Esophagus (tissue), 2 donors: ENCODE measurements around the gene ROBO3. TPM values are rescaled to one million over a fixed set of nuclear protein-coding genes. Genes with fewer than 3 reads are reported as not detected.

ENCODE experiments used
- H3K27ac ChIP-seq, 2 donors: one replicate each; pipeline ENCODE4 v1.5.1; 2013; ENCODE audit warnings: low read depth in 2 of 2, mild to moderate bottlenecking in 2 of 2, inconsistent platforms in 1 of 2, low read length in 1 of 2, moderate library complexity in 1 of 2
- H3K27me3 ChIP-seq, 2 donors: one replicate each; pipeline ENCODE4 v1.6.1; 2013; ENCODE audit warnings: low read length in 2 of 2, control low read depth in 1 of 2, mild to moderate bottlenecking in 1 of 2; ENCODE audit not compliant: insufficient read depth in 2 of 2, control insufficient read depth in 1 of 2
- H3K36me3 ChIP-seq, 2 donors: one replicate each; pipeline ENCODE4 v1.6.1; 2013; ENCODE audit warnings: low read length in 1 of 2; ENCODE audit not compliant: control insufficient read depth in 2 of 2, insufficient read depth in 2 of 2
- H3K4me1 ChIP-seq, 2 donors: one replicate each; pipeline ENCODE4 v1.6.1; 2013; ENCODE audit warnings: low read length in 1 of 2; ENCODE audit not compliant: control insufficient read depth in 2 of 2, insufficient read depth in 2 of 2
- H3K4me3 ChIP-seq, 2 donors: one replicate each; pipeline ENCODE4 v1.5.1; 2013; ENCODE audit warnings: low read length in 2 of 2, mild to moderate bottlenecking in 2 of 2, low read depth in 1 of 2, moderate library complexity in 1 of 2
- H3K9me3 ChIP-seq, 2 donors: one replicate each; pipeline ENCODE4 v1.6.1; 2013; ENCODE audit warnings: mild to moderate bottlenecking in 2 of 2, low read depth in 1 of 2, low read length in 1 of 2, moderate library complexity in 1 of 2; ENCODE audit not compliant: control insufficient read depth in 2 of 2, insufficient read depth in 1 of 2
- WGBS, 2 donors: extraction: QIAGEN DNeasy Blood & Tissue Kit; methylation state at CpG; one replicate each; pipeline ENCODE4 v1.1.7; 2013; 5-methylcytosine and 5-hydroxymethylcytosine counted together
- polyA plus RNA-seq, 2 donors: library from polyadenylated mRNA; stranded (reverse); fragments of 200-250 nt; gene quantifications; one replicate each; pipeline ENCODE4 v1.2.3, GENCODE V29; 2013
- donor health status: healthy with polysubstance abuse.
- donor health status: Bipolar disorder and iron deficiency.

Gene ROBO3
- polyA plus RNA-seq, 2 donors, result 8.6 to 20.6 TPM

DNA sequence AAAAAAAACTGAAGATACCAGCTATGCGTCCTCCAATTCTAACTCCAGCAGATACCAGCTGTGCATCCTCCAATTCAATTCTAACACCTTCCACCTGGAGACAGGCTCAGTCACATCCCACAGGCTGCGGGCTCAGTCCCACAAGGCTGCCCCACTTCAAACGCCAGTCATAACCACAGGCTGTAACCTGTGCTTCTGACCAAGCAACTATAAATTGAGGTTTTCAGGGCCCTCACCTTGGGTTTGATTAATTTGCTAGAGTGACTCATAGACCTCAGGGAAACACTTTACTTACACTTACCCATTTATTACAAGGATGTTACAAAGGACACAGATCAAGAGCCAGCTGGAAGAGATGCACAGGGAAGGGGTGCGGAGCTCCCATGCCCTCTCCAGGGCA lies 32.7 kb upstream of the ROBO3 start:
- Histone ChIP-seq H3K4me1 (no peaks in the 10 kb centered on the region), H3K36me3 (no peaks in the 10 kb centered on the region), H3K9me3 (no peaks in the 10 kb centered on the region), H3K4me3 (no peak overlapping the region), H3K27me3 (peaks cover 0 to 2% of the 10 kb centered on the region in 2 donors), H3K27ac (no peak overlapping the region)
- WGBS, 2 donors, result 49 to 51% methylated on average over 4 of the region's 4 CpGs

DNA sequence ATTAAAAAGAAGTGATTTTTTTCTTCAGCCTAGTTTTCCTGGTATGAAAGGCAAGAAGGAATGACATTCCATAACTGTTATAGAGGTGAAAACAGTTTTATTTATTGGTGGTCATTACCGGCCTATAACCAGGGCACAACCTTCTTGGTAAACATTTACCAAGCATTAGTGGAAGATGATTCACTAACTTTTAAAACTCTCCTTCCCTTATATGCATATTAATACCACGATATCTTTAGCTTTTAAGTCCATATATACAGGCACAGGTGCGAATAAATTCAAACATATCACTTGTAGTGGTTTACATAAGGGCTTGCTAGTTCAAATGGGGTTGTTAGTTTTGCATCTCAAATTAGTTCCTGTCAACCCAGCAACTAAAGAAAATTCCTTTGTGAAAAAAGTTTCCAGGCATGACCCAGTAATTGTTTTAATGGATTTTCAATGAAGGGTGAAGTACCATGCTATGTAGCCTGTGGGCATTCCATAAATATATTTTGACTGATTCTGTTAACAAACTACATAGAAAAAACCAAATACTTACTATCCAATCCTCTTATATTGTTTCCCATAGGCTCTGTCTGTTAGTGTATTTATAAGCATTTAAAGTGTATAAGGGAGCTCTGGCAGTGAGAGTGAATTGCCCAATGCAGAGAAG lies 30.6 kb upstream of the ROBO3 start:
- no peak overlapping the region for H3K4me3 ChIP-seq
- no peaks in the 10 kb centered on the region for H3K36me3 ChIP-seq
- WGBS, 2 donors, result 63 to 71% methylated on average over 3 of the region's 3 CpGs
- no peak overlapping the region for H3K27ac ChIP-seq
- H3K27me3 ChIP-seq, result peaks cover 2 to 9% of the 10 kb centered on the region in 2 donors
- H3K4me1 ChIP-seq, result peaks cover 8 to 9% of the 10 kb centered on the region in 2 donors
- no peaks in the 10 kb centered on the region for H3K9me3 ChIP-seq

DNA sequence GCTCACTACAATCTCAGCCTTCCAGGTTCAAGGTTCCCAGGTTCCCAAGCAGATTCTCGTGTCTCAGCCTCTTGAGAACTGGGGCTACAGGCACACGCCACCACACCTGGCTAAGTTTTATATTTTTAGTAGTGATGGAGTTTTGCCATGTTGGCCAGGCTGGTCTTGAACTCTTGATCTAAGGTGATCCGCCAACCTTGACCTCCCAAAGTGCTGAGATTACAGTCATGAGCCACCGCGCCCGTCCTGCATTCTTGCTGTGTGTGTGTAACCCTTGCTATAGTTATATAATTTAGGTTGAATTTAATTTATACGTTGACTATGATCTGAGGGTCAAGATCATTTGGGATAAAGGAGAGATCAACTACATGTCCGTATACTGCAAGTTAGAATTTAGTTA lies 29.3 kb upstream of the ROBO3 start:
- Histone ChIP-seq H3K27me3 (peaks cover 2 to 14% of the 10 kb centered on the region in 2 donors), H3K27ac (no peak overlapping the region), H3K4me3 (no peak overlapping the region), H3K4me1 (peaks cover 12 to 13% of the 10 kb centered on the region in 2 donors), H3K9me3 (no peaks in the 10 kb centered on the region), H3K36me3 (no peaks in the 10 kb centered on the region)
- WGBS, 2 donors, result 85 to 89% methylated on average over 8 of the region's 8 CpGs

DNA sequence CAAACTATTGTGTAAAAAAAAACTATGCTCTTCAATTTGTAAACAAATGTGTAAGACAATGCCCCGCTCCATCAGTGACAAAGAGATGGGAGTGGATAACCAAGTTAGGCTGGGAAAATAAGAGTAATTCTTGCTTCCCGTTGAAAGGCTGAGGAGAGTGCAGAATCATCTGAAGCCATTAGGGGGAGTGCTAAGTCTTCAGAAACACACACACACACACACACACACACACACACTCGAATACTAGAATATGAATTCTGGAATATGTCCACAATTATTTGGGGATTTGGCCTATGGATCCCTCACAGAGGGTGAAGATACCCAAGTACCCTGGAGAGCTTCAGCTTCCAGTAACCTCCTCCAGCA lies 27.8 kb upstream of the ROBO3 start:
- Histone ChIP-seq H3K4me3 (no peak overlapping the region), H3K27me3 (peaks cover 0 to 18% of the 10 kb centered on the region in 2 donors), H3K27ac (no peak overlapping the region), H3K4me1 (peaks cover 12 to 13% of the 10 kb centered on the region in 2 donors), H3K36me3 (no peaks in the 10 kb centered on the region), H3K9me3 (no peaks in the 10 kb centered on the region)
- 23 to 25% methylated on average over 3 of the region's 3 CpGs for WGBS, 2 donors

DNA sequence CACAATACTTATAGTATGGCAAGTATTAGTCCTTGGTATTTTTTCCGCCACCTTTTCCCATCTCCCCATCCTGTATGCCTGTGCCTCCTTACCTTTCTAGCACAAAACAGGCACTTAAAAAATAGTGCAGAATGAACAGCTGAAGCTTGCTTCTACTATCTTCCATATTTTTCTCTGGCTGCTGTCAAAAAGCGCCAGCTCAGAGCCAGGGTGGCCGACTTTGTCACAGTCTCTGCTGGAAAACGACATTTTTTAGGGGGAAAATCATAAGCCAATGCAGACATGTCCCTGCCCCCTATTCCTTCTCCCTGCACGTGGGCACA lies 26.5 kb upstream of the ROBO3 start:
- Histone ChIP-seq H3K36me3 (no peaks in the 10 kb centered on the region), H3K27ac (no peak overlapping the region), H3K4me1 (peaks cover 12 to 13% of the 10 kb centered on the region in 2 donors), H3K4me3 (peak overlapping the region in 1 of 2 donors; percentile 31), H3K27me3 (peaks cover 0 to 24% of the 10 kb centered on the region in 2 donors), H3K9me3 (peaks cover 0 to 1% of the 10 kb centered on the region in 2 donors)
- WGBS, 2 donors, result 37% methylated on average over 5 of the region's 5 CpGs

DNA sequence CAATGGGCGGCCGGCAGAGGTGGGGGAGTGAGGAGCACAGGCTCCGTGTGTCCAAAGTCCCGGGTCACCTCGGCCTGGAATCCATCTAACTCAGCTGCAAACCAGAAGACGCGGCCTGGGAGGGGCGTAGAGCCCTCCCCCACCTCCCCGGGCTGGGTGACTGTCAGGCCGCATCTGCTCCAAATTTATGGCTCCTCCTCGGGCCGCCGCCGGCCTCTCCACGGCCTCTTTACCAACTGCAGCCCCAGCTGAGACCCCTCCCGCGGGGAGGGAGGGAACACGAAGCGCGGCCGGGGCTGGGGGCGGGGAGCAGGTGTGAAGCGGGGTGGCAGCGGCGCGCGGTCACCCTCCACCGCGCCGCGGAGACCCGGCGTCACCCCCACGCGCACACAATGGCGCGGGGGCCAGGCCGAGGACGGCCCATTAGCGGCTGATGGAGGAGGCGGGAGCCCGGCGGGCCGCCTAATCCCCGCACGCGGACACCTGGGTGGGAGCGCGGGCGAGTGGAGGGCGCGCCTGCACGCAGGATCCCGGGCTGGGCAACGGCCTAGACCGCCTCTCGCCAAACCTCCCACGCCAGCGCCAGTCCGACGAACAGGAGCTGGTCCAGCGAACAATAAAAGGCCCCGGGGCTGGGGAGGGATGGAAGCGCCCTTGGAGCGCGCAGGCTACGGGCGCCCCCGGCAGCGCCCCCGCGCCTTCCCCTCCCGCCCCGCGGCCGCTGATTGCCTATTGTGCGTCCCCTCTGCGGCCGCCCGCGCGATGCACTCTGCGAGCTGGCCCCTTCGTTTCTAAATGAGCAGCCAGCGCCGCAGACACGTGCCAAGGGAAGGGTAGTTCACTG lies 25.9 kb upstream of the ROBO3 start:
- Histone ChIP-seq H3K27ac (no peak overlapping the region), H3K4me3 (peak overlapping the region; percentile 18 to 31), H3K27me3 (peaks cover 0 to 25% of the 10 kb centered on the region in 2 donors), H3K9me3 (peaks cover 0 to 2% of the 10 kb centered on the region in 2 donors), H3K36me3 (no peaks in the 10 kb centered on the region), H3K4me1 (peaks cover 12 to 13% of the 10 kb centered on the region in 2 donors)
- WGBS, 2 donors, result 1 to 2% methylated on average over 86 to 87 of the region's 87 CpGs

DNA sequence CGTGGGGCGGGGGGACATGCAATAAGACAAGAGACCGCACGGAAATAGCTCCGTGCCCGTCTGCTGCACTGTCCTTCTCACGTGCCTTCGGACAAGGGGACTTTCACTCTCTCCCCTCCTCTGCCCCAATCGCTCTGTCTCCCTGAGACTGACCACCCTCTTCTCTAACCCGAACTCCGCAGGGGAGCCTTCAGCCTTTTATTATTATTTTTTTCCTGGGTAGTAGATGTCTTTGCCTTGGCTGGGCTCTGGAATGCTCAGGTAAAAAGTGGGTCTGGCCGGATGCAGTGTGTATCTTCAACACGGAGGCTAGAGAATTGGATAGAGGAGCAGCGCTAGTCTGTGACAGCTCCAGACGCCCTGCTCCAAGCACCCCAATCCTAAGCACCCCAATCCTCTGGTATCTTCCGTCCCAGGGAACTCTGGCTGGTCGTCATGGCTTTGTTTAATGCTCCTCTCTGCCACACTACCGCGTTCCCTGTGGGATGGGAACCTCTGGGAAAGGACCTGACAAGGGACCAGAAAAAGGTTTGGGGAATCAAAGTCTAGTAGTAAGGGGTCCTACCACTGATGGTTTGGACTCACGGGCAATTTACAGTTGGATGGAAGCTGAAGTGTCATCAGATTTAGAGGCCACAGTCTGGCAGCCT lies 25.1 kb upstream of the ROBO3 start:
- Histone ChIP-seq H3K27me3 (peaks cover 0 to 25% of the 10 kb centered on the region in 2 donors), H3K27ac (no peak overlapping the region), H3K36me3 (no peaks in the 10 kb centered on the region), H3K4me3 (peak overlapping the region in 1 of 2 donors; percentile 31), H3K9me3 (peaks cover 0 to 2% of the 10 kb centered on the region in 2 donors), H3K4me1 (peaks cover 12 to 15% of the 10 kb centered on the region in 2 donors)
- WGBS, 2 donors, result 15 to 24% methylated on average over 20 of the region's 20 CpGs

DNA sequence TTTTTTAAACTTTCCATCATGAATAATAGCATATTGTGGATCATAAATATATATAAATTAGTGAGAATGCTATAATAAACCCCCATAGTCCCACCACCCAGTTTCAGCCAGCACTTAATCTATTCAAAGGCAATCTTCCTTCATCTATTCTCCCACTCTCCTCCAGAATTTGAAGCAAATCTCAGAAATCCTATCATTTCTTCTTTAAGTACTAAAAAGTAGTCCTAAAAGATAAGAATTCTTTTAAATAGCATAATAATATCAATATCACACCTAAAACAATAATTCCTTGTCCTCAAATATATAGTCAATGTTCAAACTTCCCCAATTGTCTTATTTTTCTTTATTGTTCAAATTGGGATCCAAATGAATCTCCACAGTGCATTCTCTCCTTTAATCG lies 24.6 kb upstream of the ROBO3 start:
- Histone ChIP-seq H3K9me3 (peaks cover 0 to 2% of the 10 kb centered on the region in 2 donors), H3K27ac (no peak overlapping the region), H3K4me1 (peaks cover 12 to 15% of the 10 kb centered on the region in 2 donors), H3K27me3 (peaks cover 0 to 25% of the 10 kb centered on the region in 2 donors), H3K4me3 (no peak overlapping the region), H3K36me3 (no peaks in the 10 kb centered on the region)
- 40 to 63% methylated on average over 1 of the region's 1 CpG for WGBS, 2 donors

DNA sequence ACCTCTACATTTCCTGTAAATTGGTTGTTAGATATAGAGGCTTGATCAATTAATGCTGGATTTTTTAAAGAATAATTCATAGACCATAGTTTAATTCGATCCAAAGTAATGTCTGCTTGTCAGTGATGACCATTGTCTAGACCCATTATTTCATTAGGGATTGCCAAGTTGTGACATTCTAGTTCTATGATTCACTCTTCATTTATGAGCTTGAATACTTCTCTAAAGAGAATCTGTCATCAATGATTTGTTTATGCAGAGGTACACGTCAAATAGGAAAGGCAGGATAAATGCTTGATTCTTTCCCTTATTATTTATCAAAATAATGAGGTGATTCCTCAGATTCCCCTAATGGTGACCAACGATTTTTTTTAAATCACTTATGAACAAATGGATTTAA lies 24.0 kb upstream of the ROBO3 start:
- Histone ChIP-seq H3K27me3 (peaks cover 0 to 26% of the 10 kb centered on the region in 2 donors), H3K27ac (no peak overlapping the region), H3K4me1 (peaks cover 12 to 15% of the 10 kb centered on the region in 2 donors), H3K36me3 (no peaks in the 10 kb centered on the region), H3K4me3 (no peak overlapping the region), H3K9me3 (peaks cover 0 to 2% of the 10 kb centered on the region in 2 donors)
- WGBS, 2 donors, result 29 to 39% methylated on average over 3 of the region's 3 CpGs
